ENCODE measurements around the gene ZFYVE28.

GRCh38 chr4:2423066-2423465 lies 4.6 kb upstream of the ZFYVE28 start:
- no peak for TF ChIP-seq POLR2AphosphoS5 (IDR thresholded peaks at IDR 0.05; ENCODE audit: low read depth, low read length)
- TF ChIP-seq, protein P1, sequence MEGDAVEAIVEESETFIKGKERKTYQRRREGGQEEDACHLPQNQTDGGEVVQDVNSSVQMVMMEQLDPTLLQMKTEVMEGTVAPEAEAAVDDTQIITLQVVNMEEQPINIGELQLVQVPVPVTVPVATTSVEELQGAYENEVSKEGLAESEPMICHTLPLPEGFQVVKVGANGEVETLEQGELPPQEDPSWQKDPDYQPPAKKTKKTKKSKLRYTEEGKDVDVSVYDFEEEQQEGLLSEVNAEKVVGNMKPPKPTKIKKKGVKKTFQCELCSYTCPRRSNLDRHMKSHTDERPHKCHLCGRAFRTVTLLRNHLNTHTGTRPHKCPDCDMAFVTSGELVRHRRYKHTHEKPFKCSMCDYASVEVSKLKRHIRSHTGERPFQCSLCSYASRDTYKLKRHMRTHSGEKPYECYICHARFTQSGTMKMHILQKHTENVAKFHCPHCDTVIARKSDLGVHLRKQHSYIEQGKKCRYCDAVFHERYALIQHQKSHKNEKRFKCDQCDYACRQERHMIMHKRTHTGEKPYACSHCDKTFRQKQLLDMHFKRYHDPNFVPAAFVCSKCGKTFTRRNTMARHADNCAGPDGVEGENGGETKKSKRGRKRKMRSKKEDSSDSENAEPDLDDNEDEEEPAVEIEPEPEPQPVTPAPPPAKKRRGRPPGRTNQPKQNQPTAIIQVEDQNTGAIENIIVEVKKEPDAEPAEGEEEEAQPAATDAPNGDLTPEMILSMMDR (IDR thresholded peaks at IDR 0.05), result no peak
- no peak for TF ChIP-seq RAD21 (IDR thresholded peaks at IDR 0.05; ENCODE audit: low read length)

All from SK-N-SH (cell line).